Hematopoietic multipotent progenitor cell treated with erythropoietin and hydrocortisone succinate and interleukin-3 and kit ligand, for 17 days (in vitro differentiated cells): ENCODE measurements around the gene TMEM121.
"Not testable (repeated sequence)": the region's sequence is repeated elsewhere in the genome, so short reads cannot be mapped to it uniquely, and the experiment has no call there.

Experiments
- DNase-seq: peaks from one replicate; pipeline ENCODE4 v3.0.0-alpha.2; 2015; ENCODE audit warnings: low spot score

TMEM121 gene

GRCh38 chr14:105528586-105529318, 2.4 kb downstream of the TMEM121 start:
- DNase-seq: no peak

GRCh38 chr14:105529319-105529568, 2.9 kb downstream of the TMEM121 start:
- DNase-seq: no peak

DNA sequence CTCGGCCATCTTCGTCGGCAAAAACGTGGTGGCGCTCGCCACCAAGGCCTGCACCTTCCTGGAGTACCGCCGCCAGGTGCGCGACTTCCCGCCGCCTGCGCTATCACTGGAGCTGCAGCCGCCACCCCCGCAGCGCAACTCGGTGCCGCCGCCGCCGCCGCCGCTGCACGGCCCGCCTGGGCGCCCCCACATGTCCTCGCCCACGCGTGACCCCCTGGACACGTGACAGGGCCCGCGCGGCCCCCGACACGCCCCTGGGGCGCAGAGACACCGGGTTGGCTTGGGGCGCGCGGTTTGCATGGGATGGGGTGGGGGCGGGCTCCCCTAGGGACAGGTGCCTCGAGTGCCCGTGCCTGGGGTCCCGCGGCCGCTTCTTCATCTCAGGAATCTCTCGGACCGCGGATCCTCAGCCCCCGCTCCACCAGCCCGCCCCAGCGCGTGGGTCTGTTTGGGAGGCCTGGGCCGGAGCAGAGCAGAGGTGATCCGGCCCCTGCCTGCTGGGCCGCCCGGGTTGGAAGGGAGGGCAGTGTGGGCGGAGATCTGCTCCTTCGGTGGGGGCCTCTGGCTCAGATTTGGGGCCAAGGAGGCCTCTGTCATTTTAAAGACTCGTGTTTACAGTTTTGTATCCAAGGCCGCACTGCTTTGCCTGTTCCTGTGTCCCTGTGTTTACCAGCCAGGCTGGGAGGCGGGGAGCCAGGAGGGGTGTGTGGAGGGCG, 3.3 kb downstream of the TMEM121 start:
- DNase-seq: no peak

DNA sequence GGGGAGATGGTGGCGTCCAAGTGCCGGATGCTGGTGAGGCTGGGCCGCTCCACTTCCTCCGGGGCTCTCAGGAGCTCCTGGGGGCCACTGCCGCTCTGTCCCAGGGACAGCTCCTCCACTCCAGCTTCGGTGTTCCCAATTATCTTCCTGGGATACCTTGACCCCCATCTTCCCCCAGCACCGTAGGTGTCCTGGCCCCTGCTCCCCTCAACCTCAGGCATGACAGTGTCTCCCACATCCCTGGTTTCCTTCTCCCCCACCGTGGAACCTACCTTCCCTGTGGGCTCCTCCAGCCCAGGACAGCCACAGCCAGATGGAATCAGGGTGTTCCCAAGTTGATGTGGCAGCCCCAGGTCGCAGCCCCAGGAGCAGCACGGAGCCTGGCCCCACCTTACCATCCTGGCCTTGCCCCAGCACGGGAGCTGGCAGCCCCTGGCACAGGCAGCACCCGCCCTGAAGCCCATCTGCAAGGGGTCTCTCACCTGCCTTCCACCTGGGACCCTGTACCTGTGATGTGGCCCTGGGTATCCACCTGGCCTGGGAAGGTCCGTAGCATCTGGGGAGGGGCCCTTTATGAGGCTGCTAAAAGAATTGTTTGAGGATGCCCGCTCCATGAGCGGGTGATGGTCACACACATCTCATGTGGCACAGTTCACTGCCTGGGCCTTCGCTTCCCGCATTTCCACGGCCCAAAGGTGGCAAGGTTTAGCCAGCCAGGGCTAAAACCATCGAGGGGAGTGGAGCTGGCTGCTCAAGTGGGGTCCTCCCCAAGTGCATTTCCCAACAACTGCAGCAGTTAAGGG, 4.1 kb downstream of the TMEM121 start:
- DNase-seq: no peak

DNA sequence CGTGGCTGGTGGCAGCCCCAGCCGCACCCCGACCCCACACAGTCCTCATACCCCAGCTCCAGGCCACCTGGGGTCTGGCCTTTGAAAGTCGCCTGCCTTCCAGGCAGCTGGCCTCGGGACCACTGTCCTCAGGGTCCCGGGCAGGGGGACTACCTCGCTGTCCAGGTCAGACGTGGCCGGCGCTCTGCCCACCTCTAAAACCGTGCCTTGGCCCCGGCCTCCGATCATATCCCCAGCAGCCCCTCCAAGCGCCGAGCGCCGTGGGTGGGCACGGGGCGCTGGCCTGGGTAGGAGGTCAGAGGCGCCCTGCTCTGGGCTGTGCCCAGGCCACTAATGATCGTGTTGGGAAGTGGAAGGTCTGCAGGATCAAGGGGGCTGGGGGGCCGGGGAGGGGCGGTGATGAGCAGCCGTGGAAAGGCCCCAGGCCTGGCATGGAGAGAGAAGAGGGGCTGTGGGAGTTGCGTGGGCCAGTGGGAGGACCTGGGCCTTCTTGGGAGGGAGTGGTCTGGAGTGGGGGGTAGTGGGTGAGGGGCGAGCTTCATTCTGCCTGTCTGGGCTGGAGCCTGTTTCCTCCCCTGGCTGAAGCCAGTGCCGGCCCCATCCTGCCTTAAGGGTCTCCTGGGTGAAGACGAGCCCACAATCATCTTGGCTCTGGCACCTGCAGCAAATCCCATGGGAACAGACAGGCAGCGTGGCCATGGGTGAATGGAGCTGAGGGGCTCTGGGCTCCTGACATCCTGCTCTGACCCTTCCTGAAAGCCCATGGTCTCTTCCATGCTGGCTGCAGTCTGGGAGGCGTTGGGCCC, 4.9 kb downstream of the TMEM121 start:
- DNase-seq: no peak

DNA sequence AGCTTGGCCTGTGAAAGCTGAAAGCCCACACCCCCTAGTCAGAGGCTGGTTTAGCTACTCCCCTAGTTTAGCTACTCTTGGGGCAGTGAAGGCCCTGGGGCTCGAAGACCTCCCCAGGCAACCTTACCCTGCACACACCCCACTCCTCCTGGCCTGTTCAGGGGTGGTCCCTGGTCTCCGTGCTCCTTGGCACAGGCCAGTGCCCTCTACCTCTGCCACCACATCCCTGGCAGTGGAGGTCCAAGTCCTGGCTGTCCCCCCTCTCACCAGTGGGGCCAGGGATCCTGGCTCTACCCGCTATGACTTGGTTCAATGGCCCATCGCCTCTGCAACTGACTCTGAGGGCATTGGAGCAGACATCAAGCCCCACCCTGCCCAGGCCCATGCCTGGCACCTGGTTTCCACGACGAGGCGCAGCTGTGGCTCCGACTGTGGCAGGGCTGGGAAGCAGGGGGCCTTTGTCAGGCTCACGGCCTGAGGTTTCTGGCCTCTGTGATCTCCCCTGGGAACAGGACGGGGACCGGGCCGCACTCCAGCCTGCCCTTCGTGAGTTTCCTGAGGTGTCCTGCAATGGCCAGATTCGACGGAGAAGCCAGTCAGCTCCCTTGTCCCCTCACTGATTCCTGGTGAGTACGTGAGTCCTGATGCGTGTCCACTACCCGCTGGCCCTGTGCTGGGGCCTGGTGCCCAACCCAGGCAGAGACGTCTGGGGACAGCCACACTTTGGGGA, 5.7 kb downstream of the TMEM121 start:
- DNase-seq: no peak

- DNase-seq: no peak
Measured at GRCh38 chr14:105532735-105533141, 6.4 kb downstream of the TMEM121 start.

DNA sequence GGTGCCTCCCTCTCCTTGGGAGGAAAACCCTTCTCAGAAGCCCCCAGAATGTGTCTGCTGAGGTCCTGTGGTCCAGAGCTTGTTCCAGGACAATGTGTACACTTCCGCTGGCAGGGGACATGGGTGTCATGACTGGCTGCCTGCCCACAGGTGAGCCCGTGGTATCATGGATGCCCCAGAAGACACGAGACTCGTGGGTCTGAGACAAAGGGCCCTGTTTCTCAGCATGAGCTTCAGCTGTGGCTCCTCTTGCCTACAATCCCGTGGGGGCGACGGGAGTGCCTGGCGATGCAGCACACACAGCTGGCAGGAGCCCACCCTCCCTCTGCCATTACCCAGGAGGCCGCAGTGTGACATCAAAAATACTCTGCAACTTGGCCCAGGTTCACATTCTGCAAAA, 7.0 kb downstream of the TMEM121 start:
- DNase-seq: no peak

GRCh38 chr14:105533811-105534498, 7.6 kb downstream of the TMEM121 start:
- no peak for DNase-seq

- no peak for DNase-seq
Measured at GRCh38 chr14:105534586-105534985, 8.2 kb downstream of the TMEM121 start.

DNA sequence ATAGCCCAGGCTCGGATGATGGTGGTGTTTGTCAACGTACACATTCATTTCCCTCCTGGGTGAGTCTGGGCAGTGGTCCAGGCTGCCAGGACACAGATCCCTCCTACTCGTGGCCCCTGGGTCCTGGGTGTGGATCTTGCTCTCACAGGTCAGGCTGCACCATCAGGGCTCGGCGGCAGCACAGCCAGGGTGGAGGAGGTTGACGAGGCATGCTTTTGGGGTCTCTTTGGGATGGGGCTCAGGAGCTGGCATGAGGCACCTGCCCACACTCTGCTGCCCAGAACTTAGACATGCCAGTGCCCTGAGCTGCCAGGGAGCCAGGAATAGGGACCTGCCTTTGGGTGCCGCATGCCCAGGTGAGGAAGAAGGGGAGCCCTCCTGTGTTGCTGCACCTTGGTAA, 9.7 kb downstream of the TMEM121 start:
- no peak for DNase-seq

- no peak for DNase-seq
Measured at GRCh38 chr14:105536691-105537579, 10.6 kb downstream of the TMEM121 start.

DNA sequence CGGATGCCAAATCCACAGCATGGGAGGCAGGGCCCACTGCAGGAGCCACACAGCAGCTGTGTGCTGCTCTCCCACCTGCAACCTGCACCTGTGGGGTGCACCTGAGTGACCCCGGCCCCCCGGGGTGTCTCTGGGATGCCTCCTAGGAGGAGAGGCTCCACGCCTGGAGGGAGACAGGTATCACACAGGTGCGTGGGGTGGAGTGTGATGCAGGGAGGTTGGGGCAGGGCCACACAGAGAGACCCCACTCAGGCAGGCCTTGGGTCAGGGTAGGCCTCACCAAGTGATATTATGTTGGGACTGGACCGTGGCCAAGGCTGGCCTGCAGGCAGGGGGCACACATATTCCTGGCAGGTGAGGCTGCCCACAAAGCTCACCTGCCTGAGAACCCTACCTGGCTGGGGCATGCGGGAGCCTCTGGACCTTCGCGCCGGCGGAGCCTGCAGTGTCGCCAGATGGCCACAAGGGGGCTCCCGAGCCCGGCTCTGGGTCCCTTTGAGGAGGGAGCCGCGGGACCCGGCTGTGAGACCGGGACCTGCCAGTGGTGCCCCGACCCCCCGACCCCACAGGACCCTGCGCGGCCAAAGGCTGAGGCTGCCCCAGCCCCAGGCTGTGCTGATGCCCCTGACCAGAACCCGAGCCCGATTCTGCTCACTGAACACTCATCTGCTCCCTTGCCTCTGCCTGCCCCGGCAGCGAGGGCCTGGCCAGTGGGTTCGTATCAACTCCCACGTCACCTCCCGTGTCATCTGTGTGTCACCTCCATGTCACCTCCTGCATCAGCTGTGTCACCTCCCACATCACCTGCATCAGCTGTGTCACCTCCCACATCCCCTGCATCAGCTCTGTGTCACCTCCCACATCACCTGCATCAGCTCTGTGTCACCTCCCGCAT, 11.4 kb downstream of the TMEM121 start:
- DNase-seq: peak; percentile 50

- DNase-seq: no peak
Measured at GRCh38 chr14:105538481-105539049, 12.2 kb downstream of the TMEM121 start.

GRCh38 chr14:105540811-105541210, 14.4 kb downstream of the TMEM121 start:
- no peak for DNase-seq

DNA sequence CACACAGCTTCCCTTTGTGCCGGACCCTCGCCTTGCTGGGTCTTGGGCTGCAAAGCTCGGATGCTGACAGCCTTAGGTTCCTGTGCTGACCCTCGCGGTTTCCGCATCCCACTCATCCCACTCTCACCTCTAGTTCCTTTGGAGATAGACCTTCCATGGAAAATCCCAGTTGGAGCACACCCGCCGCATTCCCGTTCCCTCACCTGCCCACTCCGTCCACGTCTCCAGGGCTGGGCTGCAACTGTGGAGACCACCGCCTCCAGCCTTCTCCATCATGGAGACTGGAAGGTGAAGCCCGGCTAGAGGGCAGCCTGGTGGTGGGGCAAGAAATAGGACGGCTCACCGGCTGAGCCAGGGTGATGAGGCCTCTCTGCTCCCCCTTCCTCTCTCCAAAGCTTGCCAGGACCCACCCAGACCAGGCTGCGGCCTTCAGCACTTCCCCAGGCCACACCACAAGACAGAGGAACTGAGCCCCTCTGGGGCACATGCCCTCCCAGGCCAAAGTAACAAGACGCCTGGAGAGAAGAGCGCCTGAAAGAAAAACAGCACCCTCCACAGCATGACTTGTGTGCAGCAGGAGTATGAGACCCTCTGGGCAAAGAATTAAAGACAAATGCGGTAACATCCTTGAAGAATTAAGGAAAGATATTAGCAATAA, 15.0 kb downstream of the TMEM121 start:
- DNase-seq: no peak

DNA sequence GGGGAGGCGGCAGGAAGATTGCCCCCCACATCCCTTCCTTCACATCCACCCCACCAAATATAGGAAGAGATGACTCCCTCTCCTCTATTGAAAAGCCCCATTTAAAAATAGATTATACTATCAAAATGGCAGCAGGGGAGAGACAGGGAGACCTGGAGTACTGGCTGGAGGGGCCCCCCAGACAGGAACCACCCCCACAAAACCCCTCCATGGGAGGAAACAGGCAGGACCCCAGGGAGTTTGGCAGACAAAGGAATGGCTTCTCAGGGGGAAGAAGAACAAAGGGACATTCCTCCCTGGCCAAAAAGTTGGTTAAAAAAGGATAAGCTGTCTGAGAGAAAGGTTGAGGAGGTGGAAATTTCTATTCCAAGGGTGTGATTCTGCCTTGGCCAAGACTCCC, 19.3 kb downstream of the TMEM121 start:
- not testable (repeated sequence) for DNase-seq

GRCh38 chr14:105546410-105546809, 20.0 kb downstream of the TMEM121 start:
- not testable (repeated sequence) for DNase-seq
